Measurements from ENCODE around the gene MAFG. TPM values are rescaled to one million over a fixed set of nuclear protein-coding genes. Genes with fewer than 3 reads are reported as not detected.

MAFG gene
- total and polyA plus RNA-seq, 3 experiments from 2014 or later: 2.5 to 34.7 (median 28.4) TPM

Other genes starting within 250 kb of the MAFG start
- 10 to 100 TPM; 16.3 to 19.7 TPM for gene ARL16, start 243.9 kb downstream of the MAFG start, total RNA-seq
- gene ARL16, start 243.9 kb downstream of the MAFG start, polyA plus RNA-seq: 33.0 TPM
- gene HGS, start 243.7 kb downstream of the MAFG start, total RNA-seq: 100 to 1,000 TPM; 122 to 135 TPM
- gene HGS, start 243.7 kb downstream of the MAFG start, polyA plus RNA-seq: 36.7 TPM
- 100 to 1,000 TPM; 246 to 255 TPM for gene MRPL12, start 224.4 kb downstream of the MAFG start, total RNA-seq
- gene MRPL12, start 224.4 kb downstream of the MAFG start, polyA plus RNA-seq: 53.6 TPM
- 10 to 100 TPM; 34.1 to 34.7 TPM for gene SLC25A10, start 215.5 kb downstream of the MAFG start, total RNA-seq
- gene SLC25A10, start 215.5 kb downstream of the MAFG start, polyA plus RNA-seq: 4.9 TPM
- not detected for gene GCGR, start 123.6 kb downstream of the MAFG start, total RNA-seq
- not detected for gene GCGR, start 123.6 kb downstream of the MAFG start, polyA plus RNA-seq
- gene MCRIP1, start 94.4 kb downstream of the MAFG start, total RNA-seq: 10 to 100 TPM; 56.1 to 57.0 TPM
- gene MCRIP1, start 94.4 kb downstream of the MAFG start, polyA plus RNA-seq: 76.1 TPM
- not detected for gene PPP1R27, start 92.7 kb downstream of the MAFG start, total RNA-seq
- gene PPP1R27, start 92.7 kb downstream of the MAFG start, polyA plus RNA-seq: not detected
- 100 to 1,000 TPM; 463 to 482 TPM for gene P4HB, start 67.2 kb downstream of the MAFG start, total RNA-seq
- gene P4HB, start 67.2 kb downstream of the MAFG start, polyA plus RNA-seq: 342 TPM
- gene ARHGDIA, start 56.4 kb downstream of the MAFG start, total RNA-seq: 100 to 1,000 TPM; 662 to 677 TPM
- 237 TPM for gene ARHGDIA, start 56.4 kb downstream of the MAFG start, polyA plus RNA-seq
- 100 to 1,000 TPM; 326 to 337 TPM for gene ALYREF, start 36.1 kb downstream of the MAFG start, total RNA-seq
- 60.4 TPM for gene ALYREF, start 36.1 kb downstream of the MAFG start, polyA plus RNA-seq
- gene ANAPC11, start 36.0 kb downstream of the MAFG start, total RNA-seq: 100 to 1,000 TPM; 146 to 149 TPM
- 287 TPM for gene ANAPC11, start 36.0 kb downstream of the MAFG start, polyA plus RNA-seq
- under 1 TPM; 0.57 to 0.62 TPM for gene NPB, start 25.5 kb downstream of the MAFG start, total RNA-seq
- not detected for gene NPB, start 25.5 kb downstream of the MAFG start, polyA plus RNA-seq
- gene PCYT2, start 16.3 kb downstream of the MAFG start, total RNA-seq: 10 to 100 TPM; 30.3 to 31.6 TPM
- 35.7 TPM for gene PCYT2, start 16.3 kb downstream of the MAFG start, polyA plus RNA-seq
- gene SIRT7, start 9.6 kb downstream of the MAFG start, total RNA-seq: 10 to 100 TPM; 41.4 to 41.7 TPM
- 40.1 TPM for gene SIRT7, start 9.6 kb downstream of the MAFG start, polyA plus RNA-seq
- gene PYCR1, start 9.6 kb upstream of the MAFG start, total RNA-seq: 100 to 1,000 TPM; 128 to 138 TPM
- 0.63 TPM for gene PYCR1, start 9.6 kb upstream of the MAFG start, polyA plus RNA-seq
- gene MYADML2, start 19.5 kb upstream of the MAFG start, total RNA-seq: not detected
- not detected for gene MYADML2, start 19.5 kb upstream of the MAFG start, polyA plus RNA-seq
- gene NOTUM, start 33.5 kb upstream of the MAFG start, total RNA-seq: under 1 TPM; 0.33 to 0.35 TPM
- gene NOTUM, start 33.5 kb upstream of the MAFG start, polyA plus RNA-seq: not detected
- 10 to 100 TPM; 32.0 to 35.9 TPM for gene ASPSCR1, start 49.9 kb upstream of the MAFG start, total RNA-seq
- 29.2 TPM for gene ASPSCR1, start 49.9 kb upstream of the MAFG start, polyA plus RNA-seq
- 100 to 1,000 TPM; 143 to 158 TPM for gene CENPX, start 95.1 kb upstream of the MAFG start, total RNA-seq
- gene CENPX, start 95.1 kb upstream of the MAFG start, polyA plus RNA-seq: 56.7 TPM
- 10 to 100 TPM; 26.8 to 27.6 TPM for gene LRRC45, start 95.6 kb upstream of the MAFG start, total RNA-seq
- gene LRRC45, start 95.6 kb upstream of the MAFG start, polyA plus RNA-seq: 10.1 TPM
- 1 to 10 TPM; 4.2 to 4.5 TPM for gene RAC3, start 103.9 kb upstream of the MAFG start, total RNA-seq
- not detected for gene RAC3, start 103.9 kb upstream of the MAFG start, polyA plus RNA-seq
- gene DCXR, start 110.0 kb upstream of the MAFG start, total RNA-seq: 100 to 1,000 TPM; 117 to 127 TPM
- 108 TPM for gene DCXR, start 110.0 kb upstream of the MAFG start, polyA plus RNA-seq
- 10 to 100 TPM; 18.1 to 19.4 TPM for gene RFNG, start 124.1 kb upstream of the MAFG start, total RNA-seq
- gene RFNG, start 124.1 kb upstream of the MAFG start, polyA plus RNA-seq: 7.3 TPM
- gene GPS1, start 124.2 kb upstream of the MAFG start, total RNA-seq: 100 to 1,000 TPM; 122 to 125 TPM
- 151 TPM for gene GPS1, start 124.2 kb upstream of the MAFG start, polyA plus RNA-seq
- gene DUS1L, start 138.1 kb upstream of the MAFG start, total RNA-seq: 100 to 1,000 TPM; 206 to 210 TPM
- gene DUS1L, start 138.1 kb upstream of the MAFG start, polyA plus RNA-seq: 142 TPM
- gene FASN, start 170.5 kb upstream of the MAFG start, total RNA-seq: 100 to 1,000 TPM; 251 to 259 TPM
- 2.7 TPM for gene FASN, start 170.5 kb upstream of the MAFG start, polyA plus RNA-seq